Activated T-cell treated with anti-CD3 and anti-CD28 coated beads for 48 hours (primary cell): ENCODE measurements around the gene FHAD1.

Experiments
- DNase-seq: peaks from one replicate; pipeline ENCODE4 v3.0.0-alpha.2; 2020; ENCODE audit warnings: low read depth

Gene FHAD1

GRCh38 chr1:15248216-15248615, 1.2 kb downstream of the FHAD1 start:
- no peak for DNase-seq

- DNase-seq, result peak; percentile 50
Observed at GRCh38 chr1:15249081-15249480, 2.1 kb downstream of the FHAD1 start.

DNA sequence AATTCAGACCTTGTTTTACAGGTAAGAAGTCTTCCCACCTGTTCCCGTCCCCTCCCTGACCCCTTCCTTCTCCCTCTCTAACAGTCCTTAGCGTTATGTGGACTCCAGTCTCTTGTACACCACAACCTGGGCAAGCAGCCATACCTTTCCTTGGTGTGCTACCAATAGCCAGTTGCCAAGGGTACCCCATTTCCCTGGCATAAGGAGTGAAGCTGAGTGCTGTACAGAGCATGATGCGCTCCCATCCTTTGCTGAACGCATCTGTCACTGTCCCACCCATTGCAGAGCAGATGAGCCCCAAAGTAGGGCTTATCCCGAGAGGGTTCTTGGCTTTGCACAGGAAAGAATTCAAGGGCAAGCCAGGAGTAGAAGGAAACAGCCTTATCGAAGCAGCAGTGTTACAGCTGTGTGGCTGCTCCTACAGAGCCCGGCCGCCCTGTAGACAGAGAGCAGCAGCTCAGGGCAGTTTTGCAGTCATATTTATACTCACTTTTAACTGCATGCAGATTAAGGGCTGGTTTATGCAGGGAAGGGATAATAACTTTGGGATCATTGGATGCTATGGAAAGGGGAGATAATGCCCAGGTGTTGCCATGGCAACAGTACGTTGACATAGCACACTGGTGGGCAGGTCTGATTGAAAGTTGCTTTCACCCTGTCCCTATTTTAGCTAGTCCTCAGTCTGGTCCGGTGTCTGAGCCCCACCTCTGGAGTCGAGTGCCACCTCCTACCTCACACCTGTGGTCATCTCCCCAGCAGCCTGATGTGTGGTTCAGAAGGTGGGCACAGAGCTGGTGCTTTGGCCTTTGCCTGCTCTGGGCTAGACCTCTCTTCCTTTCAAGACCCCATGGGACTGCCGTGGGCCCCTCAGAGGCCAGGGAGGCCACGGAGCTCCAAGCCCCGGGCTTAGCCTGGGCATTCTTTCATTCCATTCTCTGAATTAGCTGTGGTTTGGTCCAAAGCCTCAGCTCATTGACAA, 5.1 kb downstream of the FHAD1 start:
- no peak for DNase-seq

DNA sequence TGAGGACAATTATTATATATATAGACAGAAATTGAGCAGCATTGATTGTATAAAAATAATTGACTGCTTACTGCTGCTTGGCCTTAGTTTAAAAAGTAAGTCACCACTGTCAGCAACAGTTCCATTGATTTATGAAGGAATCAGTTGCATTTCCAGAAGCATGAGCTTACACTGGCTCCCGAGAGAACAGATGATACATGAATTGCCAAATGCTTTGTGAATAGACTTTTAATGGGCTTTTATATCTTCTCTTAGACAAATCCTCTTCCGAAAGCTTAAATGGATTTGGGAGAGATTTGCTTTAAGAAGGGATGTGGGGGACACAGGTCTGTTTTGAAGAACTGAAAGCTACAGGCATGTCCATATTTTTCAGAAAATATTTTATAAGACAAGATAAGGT, 7.5 kb downstream of the FHAD1 start:
- DNase-seq, result no peak

GRCh38 chr1:15255582-15256149, 8.6 kb downstream of the FHAD1 start:
- DNase-seq, result no peak

- no peak for DNase-seq
Observed at GRCh38 chr1:15256584-15256983, 9.6 kb downstream of the FHAD1 start.

DNA sequence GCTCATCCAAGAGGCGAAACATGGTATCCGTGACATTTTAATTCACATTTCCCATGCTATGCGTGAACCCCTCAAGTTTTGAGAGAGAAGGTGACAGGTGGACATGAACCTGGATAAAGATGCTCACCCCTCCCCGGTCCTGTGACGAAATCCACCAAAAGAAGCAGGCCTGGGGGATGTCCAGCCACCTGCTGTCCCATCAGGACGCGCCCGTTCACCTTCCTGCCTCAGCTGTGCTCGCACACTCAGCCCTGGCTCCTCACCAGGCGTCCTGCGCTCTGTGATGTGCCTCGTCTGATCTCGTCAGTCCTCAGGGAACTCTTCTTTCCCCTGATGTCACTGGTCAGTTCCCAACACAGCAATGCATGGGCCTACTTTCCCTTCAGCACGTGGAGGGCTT, 10.3 kb downstream of the FHAD1 start:
- no peak for DNase-seq

DNA sequence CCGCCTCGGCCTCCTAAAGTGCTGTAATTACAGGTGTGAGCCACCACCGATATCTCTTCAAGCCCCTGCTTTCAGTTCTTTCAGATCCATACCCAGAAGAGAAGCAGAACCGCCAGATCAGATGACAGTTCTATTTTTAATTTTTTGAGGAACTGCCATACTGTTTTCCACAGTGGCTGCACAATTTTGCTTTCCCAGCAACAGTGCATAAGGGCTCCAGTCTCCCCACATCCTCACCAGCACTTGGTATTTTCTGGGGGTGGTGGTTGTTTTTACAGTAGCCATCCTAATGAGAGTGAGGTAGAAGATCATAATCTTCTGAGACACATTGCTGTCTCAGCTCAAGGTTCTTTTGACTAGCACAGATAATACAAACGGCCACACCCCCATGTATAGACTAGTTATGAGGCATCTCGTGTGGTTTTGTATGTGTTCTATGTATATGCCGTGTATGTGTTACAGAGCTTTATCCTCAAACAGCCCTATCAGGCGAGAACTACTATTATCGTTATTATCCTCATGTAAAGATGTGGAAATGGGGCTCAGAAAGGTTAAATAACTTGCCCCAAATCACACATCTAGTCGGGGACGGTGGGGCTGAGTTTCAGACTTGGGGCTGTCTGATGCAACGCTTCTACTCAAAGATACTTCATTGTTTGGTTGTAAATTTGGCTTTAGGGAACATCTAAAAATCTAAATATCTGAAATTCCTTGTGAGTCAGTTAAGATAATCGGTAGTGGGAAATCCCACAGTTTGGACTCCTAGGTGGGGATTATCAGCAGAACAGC, 12.0 kb downstream of the FHAD1 start:
- no peak for DNase-seq

GRCh38 chr1:15259622-15260007, 12.6 kb downstream of the FHAD1 start:
- no peak for DNase-seq

- DNase-seq, result no peak
Observed at GRCh38 chr1:15260418-15261154, 13.6 kb downstream of the FHAD1 start.

DNA sequence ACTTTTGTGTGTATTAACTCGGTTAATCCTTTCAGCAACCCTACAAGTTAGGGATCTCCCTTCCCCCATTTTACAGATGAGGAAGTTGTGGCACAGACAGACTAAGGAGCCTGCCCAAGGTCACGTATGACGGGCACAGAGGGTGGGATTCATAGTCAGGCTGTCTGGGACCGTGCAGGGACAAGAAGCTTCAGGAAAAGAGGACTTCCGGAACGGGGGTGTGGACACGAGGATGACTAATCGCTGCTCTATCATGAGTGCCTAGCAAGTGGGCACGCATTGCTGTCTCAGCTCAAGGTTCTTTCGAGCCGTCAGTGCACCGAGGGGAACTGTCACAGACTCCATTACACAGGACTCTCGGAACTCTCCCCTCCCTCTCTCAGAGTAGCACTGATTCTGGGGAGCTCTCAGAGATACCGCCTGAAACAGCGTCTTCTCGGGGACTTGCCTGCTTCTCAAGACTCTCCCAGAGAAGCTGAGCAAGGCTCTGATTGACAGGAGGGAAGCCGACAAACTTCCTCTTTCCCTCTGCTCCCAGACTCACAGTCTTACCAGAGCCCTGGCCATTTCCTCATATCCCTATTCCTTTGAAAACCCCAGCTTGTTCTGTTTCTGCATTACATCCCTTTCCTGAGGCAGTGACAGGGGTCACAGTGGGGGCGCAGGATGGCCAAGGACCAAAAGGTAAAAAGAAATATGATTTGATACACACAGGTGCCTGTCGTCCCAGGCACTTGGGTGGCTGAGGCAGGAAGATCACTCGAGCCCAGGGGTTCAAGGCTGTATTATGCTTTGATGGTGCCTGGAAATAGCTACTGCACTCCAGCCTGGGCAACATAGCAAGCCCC, 14.4 kb downstream of the FHAD1 start:
- peak; percentile 17 for DNase-seq

DNA sequence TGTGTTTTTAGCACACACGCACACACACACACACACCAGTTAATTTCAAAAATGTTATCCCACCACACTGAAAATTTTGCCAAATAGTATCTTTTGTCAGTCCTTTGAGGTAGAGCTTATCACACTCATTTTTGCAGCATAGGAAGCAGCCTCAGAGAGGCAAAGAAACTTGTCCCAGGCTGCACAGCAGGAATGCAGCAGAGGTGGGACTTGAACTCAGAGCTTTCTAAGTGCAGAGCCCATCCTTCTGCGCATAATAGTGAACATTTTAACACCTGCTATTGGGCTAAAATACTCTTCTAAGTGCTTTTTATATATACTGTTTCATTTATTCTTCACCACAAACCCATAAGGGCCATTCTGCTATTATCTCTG, 15.0 kb downstream of the FHAD1 start:
- no peak for DNase-seq

DNA sequence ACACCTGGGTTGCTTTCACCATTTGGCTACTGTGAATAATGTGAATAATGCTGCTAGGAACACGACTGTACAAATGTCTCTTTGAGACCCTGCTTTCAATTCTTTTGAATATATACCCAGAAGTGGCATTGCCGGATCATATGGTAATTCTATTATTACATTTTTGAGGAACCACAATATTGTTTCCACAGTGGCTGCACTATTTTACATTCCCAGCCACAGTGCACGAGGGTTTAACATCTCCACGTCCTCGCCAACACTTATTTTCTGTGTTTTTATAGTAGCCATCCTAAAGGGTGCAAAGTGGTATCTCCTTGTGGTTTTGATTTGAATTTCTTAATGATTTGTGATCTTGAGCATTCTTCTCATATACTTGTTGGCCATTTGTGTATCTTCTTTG, 15.7 kb downstream of the FHAD1 start:
- no peak for DNase-seq

GRCh38 chr1:15264769-15265168, 17.7 kb downstream of the FHAD1 start:
- no peak for DNase-seq

DNA sequence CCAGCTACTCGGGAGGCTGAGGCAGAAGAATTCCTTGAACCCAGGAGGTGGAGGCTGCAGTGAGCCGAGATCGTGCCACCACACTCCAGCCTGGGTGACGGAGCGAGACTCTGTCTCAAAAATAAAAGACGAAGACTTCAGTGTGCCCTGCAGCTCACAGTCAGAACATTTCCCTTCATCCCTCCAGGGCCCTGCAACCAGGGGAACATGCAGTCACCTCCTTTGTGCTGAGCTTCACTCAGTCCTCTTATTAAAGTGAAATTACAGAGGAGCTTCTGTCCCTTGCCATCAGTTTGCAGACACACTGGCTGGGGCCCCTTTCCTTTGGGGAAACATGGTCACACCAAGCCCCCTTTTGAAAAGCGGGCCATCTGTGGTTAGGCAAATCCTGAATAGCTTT, 24.2 kb downstream of the FHAD1 start:
- DNase-seq, result no peak

- DNase-seq, result peak; percentile 22
Observed at GRCh38 chr1:15272009-15272781, 25.2 kb downstream of the FHAD1 start.

GRCh38 chr1:15272782-15273127, 25.7 kb downstream of the FHAD1 start:
- DNase-seq, result no peak

DNA sequence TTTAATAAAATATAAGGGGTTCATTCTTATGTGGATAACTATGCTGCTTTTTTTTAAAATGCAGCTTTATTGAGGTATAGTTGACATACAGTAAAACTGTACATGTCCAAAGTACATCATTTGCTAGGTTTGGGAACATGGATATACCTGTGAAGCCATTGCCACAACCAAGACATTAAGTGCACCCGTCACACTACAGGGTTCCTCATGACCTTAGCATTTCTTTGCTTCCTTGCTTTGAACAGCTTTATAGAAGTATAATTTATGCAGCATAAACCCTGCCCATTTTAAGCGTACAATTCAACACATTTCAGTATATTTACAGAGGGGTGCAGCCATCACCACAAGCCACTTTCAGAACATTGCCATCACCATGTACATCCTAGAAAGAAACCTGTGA, 26.3 kb downstream of the FHAD1 start:
- DNase-seq, result no peak

DNA sequence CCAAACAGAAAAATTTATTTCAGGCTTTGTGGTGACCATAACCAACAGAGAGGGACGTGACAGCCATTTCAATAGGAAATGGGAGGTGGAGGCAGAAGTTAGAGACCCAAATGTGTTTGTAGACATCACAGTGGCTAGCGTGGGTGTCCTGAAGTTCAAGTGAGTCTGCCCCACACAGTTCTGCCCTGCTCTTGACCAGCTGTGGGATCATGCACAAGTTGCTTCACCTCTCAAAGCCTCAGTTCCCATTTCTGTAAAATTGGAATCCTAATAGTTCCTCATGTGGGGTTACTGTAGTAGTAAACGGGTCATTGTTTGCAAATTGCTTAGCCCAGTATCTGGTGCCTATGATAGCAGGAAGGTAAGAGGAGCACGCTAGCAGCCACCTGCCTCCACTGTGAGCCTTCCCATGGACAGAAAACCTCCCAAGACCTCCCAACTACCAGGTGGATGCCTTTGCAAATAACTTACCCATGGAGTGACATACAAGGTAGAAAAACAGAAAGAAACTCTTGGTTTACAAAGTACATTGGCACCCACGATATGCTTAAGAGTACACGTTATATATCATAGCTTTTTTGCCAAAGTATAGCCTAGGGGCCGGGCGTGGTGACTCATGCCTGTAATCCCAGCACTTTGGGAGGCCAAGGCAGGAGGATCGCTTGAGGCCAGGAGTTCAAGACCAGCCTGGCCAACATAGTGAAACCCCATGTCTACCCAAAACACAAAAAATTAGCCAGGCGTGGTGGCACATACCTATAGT, 29.1 kb downstream of the FHAD1 start:
- DNase-seq, result no peak
